Endometrial microvascular endothelial cells (primary cell): ENCODE measurements around the gene TMEM9. TPM values are rescaled to one million over a fixed set of nuclear protein-coding genes. Genes with fewer than 3 reads are reported as not detected.

ENCODE experiments used
- in situ Hi-C: cut with HindIII; loops from 2 replicates; pipeline ENCODE4 v1.10.0; 2017; ENCODE audit warnings: low sequenced_read_pairs, low pct_unique_long_range_greater_than_20kb; ENCODE audit errors: inconsistent ontology term
- total RNA-seq: library from RNA; depleted of rRNA; stranded (reverse); fragments of >200 nt; gene quantifications from one replicate; pipeline ENCODE4 v1.2.3, GENCODE V29; 2015; ENCODE audit errors: inconsistent ontology term

The TMEM9 gene
- 50.4 TPM for total RNA-seq

DNA sequence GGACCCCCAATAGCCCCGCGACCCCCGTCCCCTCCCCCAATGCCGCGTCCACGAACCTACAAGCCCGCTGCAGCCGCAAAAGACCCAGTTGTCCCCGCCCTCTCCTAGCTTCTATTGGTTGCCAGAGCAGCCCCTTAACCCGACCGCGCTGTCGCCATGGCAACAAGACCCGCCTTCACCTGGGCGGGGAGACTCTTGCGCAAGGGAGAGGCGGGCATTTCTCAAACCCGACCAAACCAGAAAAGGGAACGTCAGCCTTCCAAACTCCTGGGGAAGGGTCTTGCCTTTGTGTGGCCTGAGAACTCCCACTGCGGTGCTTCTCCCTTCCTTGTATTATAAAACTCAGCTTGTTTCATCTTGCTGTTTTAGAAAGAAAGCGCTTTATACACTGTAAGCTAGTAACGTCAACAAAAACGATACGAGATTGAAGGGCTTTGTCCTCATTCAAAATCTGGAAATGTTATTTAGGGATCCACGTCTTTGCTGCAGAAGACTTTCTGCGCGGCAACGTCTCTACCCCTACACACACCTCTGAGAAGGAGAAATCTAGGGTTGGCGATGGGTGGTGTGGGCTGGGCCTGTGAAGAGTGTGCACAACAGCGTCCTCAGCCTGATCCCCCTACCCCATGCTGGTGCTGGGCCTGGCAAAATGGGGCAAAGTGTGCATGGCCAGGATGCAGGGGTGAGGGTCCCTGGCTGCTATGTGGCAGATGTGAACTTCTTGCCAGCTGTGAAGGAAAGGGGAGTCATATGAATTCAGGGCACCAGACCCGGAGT is at the start of gene TMEM9:
TMEM9 (minus strand) TSS at position 86 of the 777 bp plus-strand sequence. CDS start 551 bp downstream, outside the sequence.
- in situ Hi-C loops: no loop called here

DNA sequence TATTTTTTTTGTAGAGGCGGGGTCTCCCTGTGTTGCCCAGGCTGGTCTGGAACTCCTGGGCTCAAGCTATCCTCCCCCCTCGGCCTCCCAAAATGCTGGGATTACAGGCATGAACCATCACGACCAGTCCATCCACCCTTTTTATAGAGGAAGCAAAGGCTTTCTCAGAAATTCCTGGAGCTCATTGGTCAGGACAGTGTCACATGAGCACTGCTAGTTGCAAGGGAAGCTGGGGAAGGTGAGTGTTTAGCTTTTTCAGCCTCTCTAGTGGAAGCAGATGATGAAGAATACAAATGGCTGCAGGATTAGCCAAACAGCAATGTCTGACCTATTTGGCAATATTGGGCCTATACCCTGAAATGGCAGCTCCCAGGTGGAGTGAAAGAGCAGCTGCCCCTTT is 44.3 kb upstream of the TMEM9 start:
- in situ Hi-C loops: no loop called here

DNA sequence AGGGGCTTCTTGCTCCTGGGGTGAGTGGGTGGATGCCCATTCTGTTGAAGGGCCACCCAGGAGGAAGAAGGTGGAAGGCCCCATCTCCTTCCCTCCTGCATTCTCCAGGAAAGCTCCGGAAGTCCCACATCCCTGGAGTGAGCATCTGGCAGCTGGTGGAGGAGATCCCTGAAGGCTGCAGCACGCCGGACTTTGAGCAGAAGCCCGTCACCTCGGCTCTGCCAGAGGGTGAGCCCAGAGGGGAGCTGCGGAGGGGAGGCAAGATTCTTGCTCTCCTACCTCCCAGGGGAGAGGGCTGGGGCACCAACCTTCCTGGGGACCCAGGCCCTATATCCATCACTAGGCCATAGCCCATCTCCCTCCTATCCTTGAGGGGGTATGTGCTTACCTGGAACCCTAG is 39.8 kb upstream of the TMEM9 start:
- in situ Hi-C loops: no loop called here

DNA sequence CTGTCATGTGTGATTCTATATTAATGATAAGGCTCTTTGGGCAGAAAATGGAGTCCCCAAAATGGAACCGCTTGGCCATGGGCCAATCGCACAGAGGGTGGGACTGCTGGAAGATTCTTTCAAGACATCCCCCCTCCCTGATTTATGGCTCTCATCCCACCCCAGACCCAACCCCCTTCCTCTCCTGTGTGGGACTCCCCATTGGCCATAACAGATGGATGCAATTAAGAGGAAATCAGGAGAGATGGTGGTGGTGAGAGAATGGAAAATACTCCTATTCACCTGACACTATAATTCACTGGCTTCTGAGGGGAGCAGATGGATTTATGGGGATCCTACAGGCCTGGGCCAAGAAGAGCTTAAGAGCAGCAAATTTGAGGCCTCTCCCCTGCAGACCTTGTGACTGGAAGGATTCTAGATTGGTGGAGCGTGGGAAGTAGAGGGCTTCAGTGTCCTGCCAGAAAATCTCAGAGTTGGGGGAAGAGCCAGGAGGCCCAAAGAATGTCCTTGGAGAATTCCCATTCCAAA is 38.1 kb upstream of the TMEM9 start:
- in situ Hi-C loops: no loop called here

DNA sequence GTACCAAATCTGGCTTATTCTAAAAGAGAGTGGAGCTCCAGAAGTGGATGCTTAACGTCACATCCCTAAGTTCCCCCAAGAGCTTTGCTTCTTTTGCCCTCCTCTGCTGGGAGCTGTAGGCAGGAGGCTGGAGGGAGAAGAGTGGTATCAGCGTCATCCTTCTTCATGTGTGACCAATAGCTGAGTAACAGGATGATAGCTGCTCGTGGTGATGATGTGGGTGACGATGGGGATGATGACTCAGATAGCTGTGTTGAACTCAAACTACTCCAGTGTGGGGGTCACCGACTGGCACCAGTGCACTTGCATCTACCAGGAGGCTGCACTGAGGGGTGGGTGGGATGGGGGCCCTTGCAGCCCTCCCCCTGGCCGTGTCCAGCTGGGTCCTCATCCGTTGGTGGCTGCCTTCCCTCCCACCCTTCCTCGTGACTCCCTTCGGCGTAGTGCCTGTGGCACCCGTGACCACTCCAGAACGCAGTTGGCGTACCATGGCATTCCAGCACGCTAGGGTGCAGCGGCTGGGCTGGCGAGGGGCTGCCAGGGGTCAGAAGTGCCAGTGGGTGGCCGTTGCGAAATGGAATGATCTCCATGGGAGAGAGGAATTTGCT is 37.5 kb upstream of the TMEM9 start:
- in situ Hi-C loops: no loop called here

DNA sequence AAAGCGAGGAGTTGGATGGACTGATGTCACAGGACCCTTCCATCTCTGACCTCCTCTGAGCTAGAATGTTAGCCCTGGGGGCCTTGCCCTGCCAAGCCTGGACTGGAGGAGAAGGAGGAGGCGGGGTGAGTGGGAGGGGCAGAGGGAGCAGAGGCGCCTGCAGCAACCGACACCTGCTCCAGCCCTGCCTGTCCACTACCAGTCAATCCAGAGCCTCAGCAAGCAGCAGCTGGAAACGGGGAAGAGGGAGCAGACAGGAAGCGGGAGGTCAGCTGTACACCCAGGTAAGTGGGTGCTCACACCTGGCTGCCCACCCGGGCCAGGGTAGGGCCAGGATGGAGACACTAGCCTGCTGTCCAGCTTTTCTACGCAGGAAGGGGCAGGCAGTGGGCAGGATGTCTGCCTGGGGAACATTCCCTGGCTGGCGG is 36.4 kb upstream of the TMEM9 start, which contains the start of gene IGFN1:
IGFN1 (plus strand) TSS at position 201 of the 428 bp plus-strand sequence. CDS start 2,470 bp downstream, outside the sequence.
- in situ Hi-C loops: no loop called here

- in situ Hi-C loops: no loop called here
Measured at GRCh38 chr1:201190005-201190404, 35.7 kb upstream of the TMEM9 start.

DNA sequence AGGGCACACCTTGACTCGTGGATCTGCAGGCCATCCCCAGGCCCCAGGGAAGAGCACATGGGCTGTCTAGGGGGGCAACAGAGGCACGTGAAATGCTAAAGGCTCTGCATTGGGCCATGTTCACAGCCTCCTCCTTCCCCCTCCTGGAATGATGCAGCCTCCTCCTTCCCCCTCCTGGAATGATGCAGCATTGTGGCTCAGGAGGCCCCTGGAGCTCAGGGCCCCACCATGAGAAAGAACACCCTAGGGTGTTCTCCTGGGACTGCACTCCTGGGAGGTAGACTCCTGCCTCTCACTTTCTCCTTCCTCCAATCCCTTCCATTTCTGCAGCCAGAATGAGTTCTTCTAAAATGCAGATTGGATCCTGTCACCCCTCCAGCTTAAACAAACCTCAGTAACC is 34.8 kb upstream of the TMEM9 start:
- in situ Hi-C loops: no loop called here

- in situ Hi-C loops: no loop called here
Measured at GRCh38 chr1:201186192-201186591, 31.9 kb upstream of the TMEM9 start.

DNA sequence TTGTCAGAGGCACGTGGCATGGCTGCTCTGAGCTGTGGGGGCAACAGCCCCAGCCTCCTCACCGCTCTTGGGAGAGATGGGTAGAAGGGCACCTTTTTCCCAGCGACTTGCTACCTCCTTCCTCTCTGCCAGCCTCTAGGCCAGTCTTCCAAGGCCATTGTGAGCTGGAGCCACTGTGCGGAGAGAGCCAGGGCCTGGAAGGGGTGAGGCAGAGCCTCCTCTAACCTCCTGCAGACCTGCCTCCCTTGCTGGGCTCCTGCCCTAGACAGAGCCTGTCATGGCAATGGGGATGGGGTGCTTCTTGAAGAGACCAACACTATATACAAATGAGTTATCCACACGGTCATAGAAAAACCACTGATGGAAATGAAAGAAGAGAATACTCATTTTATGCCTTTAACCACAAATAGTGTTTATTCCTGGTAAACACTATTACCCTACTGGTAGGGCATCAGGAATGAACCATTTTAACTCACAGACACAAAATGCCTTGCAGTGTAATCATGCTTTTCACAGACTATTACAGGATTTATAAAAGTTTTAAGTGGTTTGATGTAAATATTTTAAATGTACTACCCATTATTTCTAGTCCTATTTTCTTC is 31.4 kb upstream of the TMEM9 start:
- in situ Hi-C loops: no loop called here

- in situ Hi-C loops: no loop called here
Measured at GRCh38 chr1:201185123-201185453, 30.8 kb upstream of the TMEM9 start.

GRCh38 chr1:201184307-201185122 is 30.2 kb upstream of the TMEM9 start:
- in situ Hi-C loops: no loop called here

DNA sequence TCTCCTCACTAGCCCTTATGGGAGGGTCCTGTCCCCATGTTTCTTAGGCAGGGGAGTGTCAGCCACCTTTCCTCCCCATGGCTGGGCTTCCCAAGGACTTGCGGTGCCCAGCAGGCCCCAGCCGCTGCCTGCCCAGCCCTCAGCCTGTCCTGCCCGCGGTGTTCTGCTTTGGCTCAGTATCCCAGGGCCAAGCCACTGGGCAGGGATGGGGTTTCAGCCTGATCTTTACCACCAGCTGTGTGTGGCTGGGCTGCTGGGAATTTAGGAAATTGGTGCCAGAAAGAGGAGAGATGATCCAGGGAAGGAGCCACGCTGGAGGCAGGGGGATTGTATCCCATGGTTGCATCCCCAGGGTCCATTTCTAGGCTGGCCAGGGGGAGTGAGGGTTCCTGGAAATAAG is 29.5 kb upstream of the TMEM9 start:
- in situ Hi-C loops: no loop called here

DNA sequence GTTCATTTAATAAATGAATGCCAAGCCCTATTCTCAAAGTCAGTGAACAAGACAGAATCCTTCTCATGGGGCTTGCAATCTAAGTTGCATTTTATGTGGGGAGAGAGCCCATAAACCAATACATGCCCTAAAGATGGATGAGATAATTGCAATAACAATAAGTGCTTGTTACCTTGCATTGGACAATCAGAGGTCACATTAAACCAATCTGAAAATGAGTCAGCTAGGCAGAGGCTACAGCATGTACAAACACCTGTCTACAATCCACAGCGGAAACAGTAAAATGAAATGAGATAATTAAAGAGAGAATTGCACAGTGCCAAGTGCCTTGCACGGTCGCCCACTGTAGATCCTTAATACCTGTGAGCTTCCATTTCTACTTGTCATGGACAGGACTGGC is 28.9 kb upstream of the TMEM9 start:
- in situ Hi-C loops: no loop called here

GRCh38 chr1:201181726-201182125 is 27.5 kb upstream of the TMEM9 start:
- in situ Hi-C loops: no loop called here

DNA sequence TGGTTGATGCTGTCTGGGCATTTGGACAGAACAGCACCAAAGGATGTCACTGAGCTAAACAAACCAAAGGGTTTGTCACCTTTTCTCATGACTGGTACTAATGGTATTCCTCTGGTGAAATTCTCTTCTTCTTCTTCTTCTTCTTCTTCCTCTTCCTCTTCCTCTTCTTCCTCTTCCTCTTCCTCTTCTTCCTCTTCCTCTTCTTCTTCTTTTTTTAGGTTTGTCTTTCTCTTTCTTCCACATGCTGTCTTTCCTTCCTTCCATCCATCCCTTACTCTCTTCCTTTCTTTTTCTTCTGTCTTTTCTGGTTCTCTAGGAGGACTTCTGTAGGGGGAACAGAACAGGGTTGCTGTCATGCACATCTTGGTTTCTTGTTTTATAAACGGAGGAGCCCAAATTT is 27.0 kb upstream of the TMEM9 start:
- in situ Hi-C loops: no loop called here

GRCh38 chr1:201180901-201181300 is 26.6 kb upstream of the TMEM9 start:
- in situ Hi-C loops: no loop called here

GRCh38 chr1:201180141-201180540 is 25.9 kb upstream of the TMEM9 start:
- in situ Hi-C loops: no loop called here

DNA sequence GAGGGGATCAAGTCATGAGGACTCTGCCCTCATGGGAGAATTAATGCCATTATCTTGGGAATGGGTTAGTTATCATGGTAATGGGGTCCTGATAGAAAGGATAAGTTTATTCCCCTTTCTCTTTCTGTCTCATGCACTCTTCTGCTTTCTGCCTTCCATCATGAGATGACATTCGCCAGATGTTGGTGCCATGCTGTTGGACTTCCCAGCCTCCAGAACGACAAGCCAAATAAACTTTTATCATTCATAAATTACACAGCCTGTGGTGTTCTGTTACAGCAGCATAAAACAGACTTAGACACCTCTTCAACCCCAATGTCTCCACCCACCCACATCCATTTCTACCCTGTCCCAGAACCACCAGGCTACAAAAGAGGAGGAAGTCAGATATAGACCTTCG is 24.4 kb upstream of the TMEM9 start:
- in situ Hi-C loops: no loop called here
